Bronchial epithelial cell (primary cell): ENCODE results near the gene TAX1BP3. TPM values are rescaled to one million over a fixed set of nuclear protein-coding genes. Genes with fewer than 3 reads are reported as not detected.
A peak's percentile ranks its signal among the peaks of the same experiment; 100 is the strongest.
"Not testable (repeated sequence)": the region's sequence is repeated elsewhere in the genome, so short reads cannot be mapped to it uniquely, and the experiment has no call there.

Source experiments
- DNase-seq: peaks from one replicate; pipeline ENCODE4 v3.0.0-alpha.2; 2010; ENCODE audit warnings: low read depth
- FAIRE-seq: peaks from 2 replicates; lab custom pipeline; 2011; peaks lifted over from hg19 to GRCh38; lab: Jason Lieb, UNC
- H3K27me3 ChIP-seq: 2 replicates; pipeline ENCODE4 v1.5.1; 2011; ENCODE audit warnings: low read length; ENCODE audit not compliant: control insufficient read depth, insufficient read depth
- H3K36me3 ChIP-seq: 2 replicates; pipeline ENCODE4 v1.5.1; 2011; ENCODE audit warnings: low read length; ENCODE audit not compliant: control insufficient read depth, insufficient read depth
- H3K4me3 ChIP-seq: 2 replicates; pipeline ENCODE4 v1.5.1; 2011; ENCODE audit warnings: mild to moderate bottlenecking, low read depth, low read length, control low read depth
- total RNA-seq: library from RNA; depleted of rRNA; stranded (reverse); fragments of >200 nt; gene quantifications from 2 replicates; pipeline ENCODE4 v1.2.1, GENCODE V29; 2014
- TF ChIP-seq, protein P1 (sequence below): IDR thresholded peaks from 2 replicates; pipeline ENCODE4 v1.5.1; 2011; ENCODE audit warnings: mild to moderate bottlenecking, moderate library complexity, low read length, control low read depth, inconsistent platforms; ENCODE audit not compliant: insufficient read depth, severe bottlenecking

TAX1BP3 gene, protein sequence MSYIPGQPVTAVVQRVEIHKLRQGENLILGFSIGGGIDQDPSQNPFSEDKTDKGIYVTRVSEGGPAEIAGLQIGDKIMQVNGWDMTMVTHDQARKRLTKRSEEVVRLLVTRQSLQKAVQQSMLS
- 150 and 200 TPM in 2 replicates for total RNA-seq

GRCh38 chr17:3668279-3669084 lies at the start of gene TAX1BP3, which contains the start of gene EMC6:
TSS of gene TAX1BP3 (minus strand) at chr17:3668578. CDS start at chr17:3668526, 52 bp downstream.
TSS of gene EMC6 (plus strand) at chr17:3668812. CDS start at chr17:3669147, 335 bp downstream.
- no peaks in the 10 kb centered on the region for H3K27me3 ChIP-seq
- no peak for FAIRE-seq
- TF ChIP-seq, protein P1, sequence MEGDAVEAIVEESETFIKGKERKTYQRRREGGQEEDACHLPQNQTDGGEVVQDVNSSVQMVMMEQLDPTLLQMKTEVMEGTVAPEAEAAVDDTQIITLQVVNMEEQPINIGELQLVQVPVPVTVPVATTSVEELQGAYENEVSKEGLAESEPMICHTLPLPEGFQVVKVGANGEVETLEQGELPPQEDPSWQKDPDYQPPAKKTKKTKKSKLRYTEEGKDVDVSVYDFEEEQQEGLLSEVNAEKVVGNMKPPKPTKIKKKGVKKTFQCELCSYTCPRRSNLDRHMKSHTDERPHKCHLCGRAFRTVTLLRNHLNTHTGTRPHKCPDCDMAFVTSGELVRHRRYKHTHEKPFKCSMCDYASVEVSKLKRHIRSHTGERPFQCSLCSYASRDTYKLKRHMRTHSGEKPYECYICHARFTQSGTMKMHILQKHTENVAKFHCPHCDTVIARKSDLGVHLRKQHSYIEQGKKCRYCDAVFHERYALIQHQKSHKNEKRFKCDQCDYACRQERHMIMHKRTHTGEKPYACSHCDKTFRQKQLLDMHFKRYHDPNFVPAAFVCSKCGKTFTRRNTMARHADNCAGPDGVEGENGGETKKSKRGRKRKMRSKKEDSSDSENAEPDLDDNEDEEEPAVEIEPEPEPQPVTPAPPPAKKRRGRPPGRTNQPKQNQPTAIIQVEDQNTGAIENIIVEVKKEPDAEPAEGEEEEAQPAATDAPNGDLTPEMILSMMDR: no peak
- peaks cover 21% of the 10 kb centered on the region for H3K36me3 ChIP-seq
- DNase-seq: peak; percentile 91
- peak within 1 kb of the TSS; percentile 89 for H3K4me3 ChIP-seq

GRCh38 chr17:3715296-3715695 lies 46.9 kb upstream of the TAX1BP3 start:
- Histone ChIP-seq H3K36me3 (peaks cover 12% of the 10 kb centered on the region), H3K27me3 (no peaks in the 10 kb centered on the region), H3K4me3 (no peak overlapping the region)
- TF ChIP-seq, protein P1: no peak
- DNase-seq (no peak), FAIRE-seq (peak; percentile 13)

DNA sequence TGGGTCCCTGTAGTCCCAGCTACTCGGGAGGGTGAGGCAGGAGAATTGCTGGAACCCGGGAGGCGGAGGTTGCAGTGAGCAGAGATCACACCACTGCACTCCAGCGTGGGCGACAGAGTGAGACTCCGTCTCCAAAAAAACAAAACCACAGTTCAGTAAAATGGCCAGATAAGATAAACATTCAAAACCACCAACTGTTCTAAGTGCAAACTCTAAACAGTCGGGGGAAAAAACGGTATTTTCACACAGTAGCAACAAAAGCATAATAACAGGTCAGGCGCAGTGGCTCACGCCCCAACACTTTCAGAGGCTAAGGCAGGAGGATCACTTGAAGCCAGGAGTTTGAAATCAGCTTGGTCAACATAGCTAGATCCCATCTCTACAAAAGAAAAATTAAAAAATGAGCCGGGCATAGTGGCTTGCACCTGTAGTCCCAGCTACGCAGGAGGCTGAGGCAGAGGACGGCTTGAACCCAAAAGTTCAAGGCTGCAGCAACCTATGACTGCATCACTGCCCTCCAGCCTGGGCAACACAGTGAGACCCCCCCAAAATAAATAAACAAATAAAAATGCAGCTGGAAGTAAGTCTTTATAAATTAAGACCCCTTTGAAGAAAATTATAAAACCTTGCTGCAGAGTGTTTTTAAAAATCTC lies 44.6 kb upstream of the TAX1BP3 start:
- Histone ChIP-seq H3K27me3 (no peaks in the 10 kb centered on the region), H3K36me3 (peaks cover 10% of the 10 kb centered on the region), H3K4me3 (no peak overlapping the region)
- TF ChIP-seq, protein P1: no peak
- DNase-seq: no peak
- FAIRE-seq: no peak

DNA sequence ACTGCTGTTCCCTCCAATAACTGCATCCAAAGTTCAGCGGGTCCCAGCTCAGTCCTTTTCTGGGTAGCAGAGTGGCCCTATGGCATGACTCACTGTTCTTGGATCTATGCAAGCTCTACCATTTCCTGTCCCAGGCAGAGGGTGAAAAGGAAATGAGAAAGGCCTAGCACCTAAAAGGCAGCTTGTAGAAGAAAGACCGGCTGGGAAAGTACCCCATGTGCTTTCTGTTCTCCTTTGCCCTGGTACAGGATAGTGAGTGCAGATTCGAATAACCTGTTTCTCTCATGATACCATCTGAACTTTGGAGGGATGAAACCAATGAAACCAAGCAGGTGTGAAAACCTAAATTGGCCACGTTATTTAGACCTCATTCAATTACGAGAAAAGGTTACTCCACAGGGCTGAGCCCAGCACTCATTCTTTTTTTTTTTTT lies 42.6 kb upstream of the TAX1BP3 start:
- DNase-seq: peak; percentile 71
- Histone ChIP-seq H3K27me3 (no peaks in the 10 kb centered on the region), H3K4me3 (no peak overlapping the region), H3K36me3 (peaks cover 5% of the 10 kb centered on the region)
- TF ChIP-seq, protein P1: no peak
- no peak for FAIRE-seq

- DNase-seq (no peak), FAIRE-seq (no peak)
- TF ChIP-seq, protein P1: no peak
- H3K27me3 ChIP-seq: no peaks in the 10 kb centered on the region
- H3K4me3 ChIP-seq: no peak overlapping the region
- H3K36me3 ChIP-seq: no peaks in the 10 kb centered on the region
These were observed 40.0 kb upstream of the TAX1BP3 start for GRCh38 chr17:3708366-3708765.

DNA sequence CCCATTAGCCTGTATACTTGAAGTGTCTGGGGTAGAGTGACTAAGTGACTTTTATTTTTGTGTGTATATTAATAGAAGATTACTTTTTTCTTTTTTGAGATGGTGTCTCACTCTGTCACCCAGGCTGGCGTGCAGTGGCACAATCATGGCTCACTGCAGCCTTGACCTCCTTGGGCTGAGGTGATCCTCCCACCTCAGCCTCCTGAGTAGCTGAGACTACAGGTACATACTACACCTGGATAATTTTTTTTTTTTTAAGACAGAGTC lies 37.3 kb upstream of the TAX1BP3 start:
- not testable (repeated sequence) for H3K36me3 ChIP-seq, DNase-seq, H3K4me3 ChIP-seq, H3K27me3 ChIP-seq, FAIRE-seq
